Trophoblast cell (in vitro differentiated cells and primary cell): ENCODE results near the gene PDZD11.

ENCODE experiments used
- DNase-seq, 2 donors: peaks; one replicate each; pipeline ENCODE4 v3.0.0-alpha.2; 2016
- H2AFZ ChIP-seq: 2 replicates; pipeline ENCODE4 v1.6.1; 2013; ENCODE audit warnings: low read length, moderate library complexity, mild to moderate bottlenecking; ENCODE audit not compliant: insufficient read depth, poor library complexity
- H2AK5ac ChIP-seq: 2 replicates; pipeline ENCODE4 v1.6.1; 2013; ENCODE audit warnings: mild to moderate bottlenecking, low read length
- H2BK120ac ChIP-seq: 2 replicates; pipeline ENCODE4 v1.6.1; 2013; ENCODE audit warnings: low read length, mild to moderate bottlenecking, moderate library complexity; ENCODE audit not compliant: insufficient read depth, poor library complexity
- H2BK12ac ChIP-seq: 2 replicates; pipeline ENCODE4 v1.6.1; 2013; ENCODE audit warnings: mild to moderate bottlenecking, low read length, moderate library complexity
- H2BK5ac ChIP-seq: 2 replicates; pipeline ENCODE4 v1.6.1; 2013; ENCODE audit warnings: low read length, low read depth, moderate library complexity, mild to moderate bottlenecking; ENCODE audit not compliant: poor library complexity
- H3K14ac ChIP-seq: 2 replicates; pipeline ENCODE4 v1.6.1; 2013; ENCODE audit warnings: mild to moderate bottlenecking, low read length
- H3K18ac ChIP-seq: 2 replicates; pipeline ENCODE4 v1.6.1; 2013; ENCODE audit warnings: mild to moderate bottlenecking, low read length
- H3K23ac ChIP-seq: 2 replicates; pipeline ENCODE4 v1.6.1; 2013; ENCODE audit warnings: low read length
- H3K27ac ChIP-seq: 2 replicates; pipeline ENCODE4 v1.5.1; 2013; ENCODE audit warnings: low read depth, mild to moderate bottlenecking, inconsistent platforms, low read length, moderate library complexity
- H3K27me3 ChIP-seq: 2 replicates; pipeline ENCODE4 v1.6.1; 2013; ENCODE audit warnings: inconsistent platforms, mild to moderate bottlenecking, low read length, moderate library complexity; ENCODE audit not compliant: insufficient read depth
- H3K36me3 ChIP-seq, 2 experiments: 1 replicate in 1 of 2; 2 replicates in 1 of 2; pipeline ENCODE4 v1.6.1; 2013; ENCODE audit warnings: low read length in 2 of 2, mild to moderate bottlenecking in 2 of 2, moderate library complexity in 1 of 2; ENCODE audit not compliant: insufficient read depth in 2 of 2, control insufficient read depth in 1 of 2
- H3K4ac ChIP-seq: 2 replicates; pipeline ENCODE4 v1.6.1; 2013; ENCODE audit warnings: low read depth, mild to moderate bottlenecking, low read length, moderate library complexity
- H3K4me1 ChIP-seq, 2 experiments: 1 replicate in 1 of 2; 2 replicates in 1 of 2; pipeline ENCODE4 v1.6.1; 2013; ENCODE audit warnings: low read length in 2 of 2, mild to moderate bottlenecking in 2 of 2, moderate library complexity in 1 of 2; ENCODE audit not compliant: insufficient read depth in 2 of 2, control insufficient read depth in 1 of 2
- H3K4me2 ChIP-seq: 2 replicates; pipeline ENCODE4 v1.6.1; 2013; ENCODE audit warnings: inconsistent platforms, mild to moderate bottlenecking, low read length, moderate library complexity
- H3K4me3 ChIP-seq: 2 replicates; pipeline ENCODE4 v1.5.1; 2013; ENCODE audit warnings: mild to moderate bottlenecking, low read depth, low read length, inconsistent platforms
- H3K79me1 ChIP-seq: one replicate; pipeline ENCODE4 v1.6.1; 2013; ENCODE audit warnings: low read length
- H3K79me2 ChIP-seq: 2 replicates; pipeline ENCODE4 v1.6.1; 2013; ENCODE audit warnings: low read length, mild to moderate bottlenecking; ENCODE audit not compliant: control insufficient read depth, insufficient read depth, poor library complexity
- H3K9ac ChIP-seq: 2 replicates; pipeline ENCODE4 v1.6.1; 2013; ENCODE audit warnings: mild to moderate bottlenecking, low read length
- H3K9me3 ChIP-seq: 2 replicates; pipeline ENCODE4 v1.6.1; 2013; ENCODE audit warnings: low read depth, mild to moderate bottlenecking, control low read depth, inconsistent platforms, low read length; ENCODE audit not compliant: insufficient read depth
- H4K12ac ChIP-seq: 2 replicates; pipeline ENCODE4 v1.6.1; 2013; ENCODE audit warnings: low read depth, mild to moderate bottlenecking, low read length, moderate library complexity
- H4K8ac ChIP-seq: 2 replicates; pipeline ENCODE4 v1.6.1; 2013; ENCODE audit warnings: low read depth, mild to moderate bottlenecking, low read length, moderate library complexity
- H4K91ac ChIP-seq: one replicate; pipeline ENCODE4 v1.6.1; 2013; ENCODE audit warnings: low read depth, mild to moderate bottlenecking, low read length, moderate library complexity
- WGBS: extraction: QIAGEN DNeasy Blood & Tissue Kit; methylation state at CpG from one replicate; pipeline ENCODE4 v1.1.7; 2013; ENCODE audit warnings: missing lambda C conversion rate; ENCODE audit not compliant: insufficient read length, insufficient coverage; ENCODE audit errors: extremely low coverage; 5-methylcytosine and 5-hydroxymethylcytosine counted together

The PDZD11 gene

DNA sequence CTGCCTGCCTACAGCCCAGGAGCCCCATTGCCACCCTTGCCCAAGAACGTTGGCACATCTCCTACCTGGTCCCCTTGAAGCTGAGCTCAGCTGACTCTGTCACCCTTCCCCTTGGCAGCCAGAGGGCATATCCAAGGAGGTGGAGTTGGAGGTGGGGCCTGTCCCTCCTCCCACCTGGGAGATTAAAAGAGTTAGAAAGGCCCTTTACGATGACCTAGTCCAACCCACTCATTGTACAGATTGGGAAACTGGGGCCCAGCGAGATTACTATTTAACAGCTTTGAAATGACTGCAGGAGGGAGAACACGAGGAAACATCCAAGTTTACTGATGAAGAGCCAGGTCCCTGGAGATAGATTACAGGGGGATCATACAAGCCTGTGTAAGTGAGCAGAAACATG lies 29.6 kb downstream of the PDZD11 start, which contains the start of gene P2RY4:
Gene P2RY4, minus strand, starts transcription at position 101 of the 400 bp plus-strand sequence. CDS start 580 bp downstream, outside the sequence.
- H3K23ac ChIP-seq, result no peak within 1 kb of the TSS
- no peak within 1 kb of the TSS for H3K4me2 ChIP-seq
- no peaks in the 10 kb centered on the region for H3K79me2 ChIP-seq
- H2BK120ac ChIP-seq, result no peak within 1 kb of the TSS
- no peaks in the 10 kb centered on the region for H3K79me1 ChIP-seq
- H2AK5ac ChIP-seq, result no peak within 1 kb of the TSS
- WGBS, result no CpG with 5 or more reads among the region's 4 CpGs
- no peaks in the 10 kb centered on the region for H3K36me3 ChIP-seq
- H3K4me1 ChIP-seq, result no peaks in the 10 kb centered on the region
- H3K27ac ChIP-seq, result no peak within 1 kb of the TSS
- DNase-seq, result no peak
- H2AFZ ChIP-seq, result no peak within 1 kb of the TSS
- H3K4me3 ChIP-seq, result no peak within 1 kb of the TSS
- no peak within 1 kb of the TSS for H3K4ac ChIP-seq
- no peak within 1 kb of the TSS for H4K12ac ChIP-seq
- H3K18ac ChIP-seq, result no peak within 1 kb of the TSS
- H3K9ac ChIP-seq, result no peak within 1 kb of the TSS
- no peak within 1 kb of the TSS for H2BK5ac ChIP-seq
- no peaks in the 10 kb centered on the region for H3K9me3 ChIP-seq
- no peak within 1 kb of the TSS for H2BK12ac ChIP-seq
- no peak within 1 kb of the TSS for H4K91ac ChIP-seq
- H3K27me3 ChIP-seq, result no peaks in the 10 kb centered on the region
- no peak within 1 kb of the TSS for H3K14ac ChIP-seq
- H4K8ac ChIP-seq, result no peak within 1 kb of the TSS

DNA sequence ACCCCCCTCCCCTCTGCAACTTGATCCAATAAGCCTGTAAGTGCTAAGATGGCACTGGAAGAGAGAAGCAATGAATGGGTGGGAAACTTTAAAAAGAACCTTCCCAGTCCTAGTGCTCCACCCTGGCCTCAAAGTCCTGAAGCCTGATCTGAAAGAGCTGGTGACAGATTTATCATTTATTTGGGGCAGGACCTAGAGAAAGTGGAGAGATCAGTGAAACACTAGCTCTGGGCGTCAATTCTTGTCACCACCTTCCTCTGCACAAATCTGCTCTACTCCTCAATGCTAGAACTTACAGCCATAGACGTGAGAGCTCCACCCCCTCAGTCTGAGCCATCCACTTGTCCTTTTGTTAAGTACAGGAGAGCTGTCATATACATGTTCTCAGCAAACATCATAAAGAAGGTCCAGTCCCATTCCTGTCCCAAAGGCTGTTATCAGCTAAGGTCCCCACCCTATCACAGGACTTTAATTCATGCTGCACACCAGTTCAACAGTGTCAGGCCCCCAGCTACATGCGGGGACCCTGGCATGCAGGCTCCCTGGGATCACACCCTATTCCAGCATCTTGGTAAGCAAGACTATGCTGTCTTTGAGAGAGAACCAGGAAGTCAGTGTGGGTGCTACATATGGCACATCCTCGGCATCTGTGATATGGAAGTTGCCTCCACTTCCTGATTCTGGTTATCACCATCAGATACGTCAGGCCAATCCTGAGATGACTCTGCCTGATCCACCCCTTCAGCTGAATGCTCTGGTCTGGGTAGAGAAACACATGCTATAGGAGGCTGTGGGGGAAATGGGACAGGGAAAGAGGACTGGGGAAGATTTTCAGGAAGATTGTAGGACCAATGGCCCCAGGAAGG lies 32.1 kb downstream of the PDZD11 start:
- Histone ChIP-seq H2AK5ac (no peak overlapping the region), H3K27me3 (no peaks in the 10 kb centered on the region), H4K8ac (no peak overlapping the region), H3K79me2 (no peaks in the 10 kb centered on the region), H2BK5ac (no peak overlapping the region), H3K9me3 (no peaks in the 10 kb centered on the region), H3K9ac (no peak overlapping the region), H2BK120ac (no peak overlapping the region), H3K18ac (no peak overlapping the region), H3K4ac (no peak overlapping the region), H2BK12ac (no peak overlapping the region), H3K36me3 (no peaks in the 10 kb centered on the region), H3K23ac (no peak overlapping the region), H3K14ac (no peak overlapping the region), H3K4me2 (no peak overlapping the region), H2AFZ (no peak overlapping the region), H3K79me1 (no peaks in the 10 kb centered on the region), H3K4me1 (no peaks in the 10 kb centered on the region), H3K4me3 (no peak overlapping the region), H4K91ac (no peak overlapping the region), H3K27ac (no peak overlapping the region), H4K12ac (no peak overlapping the region)
- no peak for DNase-seq
- WGBS, result no CpG with 5 or more reads among the region's 5 CpGs

- Histone ChIP-seq H3K79me2 (no peaks in the 10 kb centered on the region), H3K36me3 (no peaks in the 10 kb centered on the region), H3K27me3 (no peaks in the 10 kb centered on the region), H3K27ac (no peak overlapping the region), H3K18ac (no peak overlapping the region), H3K9me3 (no peaks in the 10 kb centered on the region), H2AFZ (no peak overlapping the region), H3K23ac (no peak overlapping the region), H3K4me1 (no peaks in the 10 kb centered on the region), H2BK12ac (no peak overlapping the region), H2AK5ac (no peak overlapping the region), H3K4ac (no peak overlapping the region), H3K79me1 (no peaks in the 10 kb centered on the region), H3K14ac (no peak overlapping the region), H3K9ac (no peak overlapping the region), H4K91ac (no peak overlapping the region), H3K4me3 (no peak overlapping the region), H2BK5ac (no peak overlapping the region), H3K4me2 (no peak overlapping the region), H4K8ac (no peak overlapping the region), H2BK120ac (no peak overlapping the region), H4K12ac (no peak overlapping the region)
- no peak for DNase-seq
- no CpG with 5 or more reads among the region's 2 CpGs for WGBS
These were observed 34.3 kb downstream of the PDZD11 start for GRCh38 chrX:70255452-70255851.

- H3K9me3 ChIP-seq, result no peaks in the 10 kb centered on the region
- H3K4me1 ChIP-seq, result no peaks in the 10 kb centered on the region
- H3K36me3 ChIP-seq, result no peaks in the 10 kb centered on the region
- H3K14ac ChIP-seq, result no peak overlapping the region
- H4K12ac ChIP-seq, result no peak overlapping the region
- no peak overlapping the region for H2BK120ac ChIP-seq
- H3K4me2 ChIP-seq, result no peak overlapping the region
- H3K4me3 ChIP-seq, result no peak overlapping the region
- H4K8ac ChIP-seq, result no peak overlapping the region
- whole genome bisulfite sequencing, result no CpG with 5 or more reads among the region's 3 CpGs
- no peak overlapping the region for H3K18ac ChIP-seq
- no peak overlapping the region for H3K27ac ChIP-seq
- H2AK5ac ChIP-seq, result no peak overlapping the region
- H3K79me2 ChIP-seq, result no peaks in the 10 kb centered on the region
- no peak overlapping the region for H3K4ac ChIP-seq
- no peak for DNase-seq
- no peak overlapping the region for H3K9ac ChIP-seq
- H2BK12ac ChIP-seq, result no peak overlapping the region
- H3K27me3 ChIP-seq, result no peaks in the 10 kb centered on the region
- no peak overlapping the region for H2AFZ ChIP-seq
- H2BK5ac ChIP-seq, result no peak overlapping the region
- no peak overlapping the region for H4K91ac ChIP-seq
- no peak overlapping the region for H3K23ac ChIP-seq
- H3K79me1 ChIP-seq, result no peaks in the 10 kb centered on the region
These were observed 34.8 kb downstream of the PDZD11 start for GRCh38 chrX:70254909-70255308.
